IPS-NIHi7 (cell line): Measurements from ENCODE around the gene ZSWIM4.

Source experiments
- DNase-seq: peaks from one replicate; pipeline ENCODE4 v3.0.0; 2012; ENCODE audit warnings: mixed read lengths; ENCODE audit errors: extremely low spot score

Gene ZSWIM4

GRCh38 chr19:13808856-13809255 lies 13.6 kb downstream of the ZSWIM4 start:
- DNase-seq: no peak

GRCh38 chr19:13812544-13812943 lies 17.3 kb downstream of the ZSWIM4 start:
- DNase-seq: no peak

- no peak for DNase-seq
These were observed 17.9 kb downstream of the ZSWIM4 start for GRCh38 chr19:13813147-13813546.

- no peak for DNase-seq
These were observed 19.3 kb downstream of the ZSWIM4 start for GRCh38 chr19:13814550-13814949.

- DNase-seq: peak; percentile 93
These were observed 21.9 kb downstream of the ZSWIM4 start for GRCh38 chr19:13817018-13817614.

- DNase-seq: peak; percentile 93
These were observed 22.6 kb downstream of the ZSWIM4 start for GRCh38 chr19:13817615-13818371.

- DNase-seq: no peak
These were observed 24.0 kb downstream of the ZSWIM4 start for GRCh38 chr19:13819238-13819637.

- no peak for DNase-seq
These were observed 26.0 kb downstream of the ZSWIM4 start for GRCh38 chr19:13821292-13821691.

- DNase-seq: no peak
These were observed 28.0 kb downstream of the ZSWIM4 start for GRCh38 chr19:13823256-13823655.

- DNase-seq: no peak
These were observed 28.7 kb downstream of the ZSWIM4 start for GRCh38 chr19:13823901-13824300.

- DNase-seq: no peak
These were observed 29.5 kb downstream of the ZSWIM4 start for GRCh38 chr19:13824703-13825102.

- peak; percentile 81 for DNase-seq
These were observed 30.5 kb downstream of the ZSWIM4 start for GRCh38 chr19:13825489-13826441.

GRCh38 chr19:13826652-13827235 lies 31.5 kb downstream of the ZSWIM4 start:
- DNase-seq: no peak

- no peak for DNase-seq
These were observed 32.4 kb downstream of the ZSWIM4 start for GRCh38 chr19:13827656-13828055.

GRCh38 chr19:13830114-13830740 lies 35.0 kb downstream of the ZSWIM4 start:
- no peak for DNase-seq

GRCh38 chr19:13830741-13831536 lies 35.7 kb downstream of the ZSWIM4 start:
- no peak for DNase-seq

- no peak for DNase-seq
These were observed 36.6 kb downstream of the ZSWIM4 start for GRCh38 chr19:13831537-13832467.

- peak; percentile 96 for DNase-seq
These were observed 38.3 kb downstream of the ZSWIM4 start for GRCh38 chr19:13833330-13834243.
